ENCODE data around the gene TMEM132C.

TMEM132C gene

DNA sequence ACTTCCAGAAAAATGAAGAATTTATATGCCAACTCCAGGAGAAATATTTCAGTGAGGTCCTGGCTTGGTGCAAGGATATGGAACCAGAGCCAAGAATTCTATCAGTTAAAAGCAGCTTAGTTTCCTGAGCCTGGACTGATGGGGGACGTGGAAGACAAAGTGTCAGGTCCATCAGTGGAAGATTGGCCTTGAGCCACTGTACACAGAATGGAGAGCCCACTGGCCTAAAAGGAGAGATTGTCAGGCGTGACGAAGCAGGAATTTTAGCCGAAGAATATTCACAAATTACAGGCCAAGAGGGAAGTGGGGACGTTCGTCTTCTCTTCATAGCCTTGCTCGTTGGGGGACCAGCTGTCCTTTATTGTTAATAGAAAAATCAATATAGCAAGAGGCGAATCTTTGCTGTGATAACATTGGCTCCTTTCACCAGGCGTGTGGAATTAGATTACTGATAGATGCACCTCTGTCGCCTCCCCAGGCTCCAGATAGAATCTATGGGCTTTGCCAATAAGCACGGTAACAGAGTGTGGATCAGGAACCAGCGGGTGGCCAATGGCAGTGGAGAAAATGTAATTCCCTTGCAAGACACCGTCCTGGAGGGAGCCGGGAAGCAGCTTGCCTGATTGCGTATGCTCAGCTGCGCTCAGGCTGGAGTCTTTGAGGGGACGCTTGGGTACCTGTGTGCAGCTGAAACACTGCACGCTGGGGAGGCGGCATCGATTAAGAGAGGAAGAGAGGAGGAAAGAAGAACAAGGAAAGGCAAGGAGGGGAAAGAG, 56.4 kb downstream of the TMEM132C start:
- no peak for DNase-seq (ENCODE audit: insufficient read length)
- no peak for TF ChIP-seq TAF1 (IDR thresholded peaks at IDR 0.05; ENCODE audit: borderline replicate concordance, low read depth, low read length)
- no peak for TF ChIP-seq POLR2AphosphoS5 (IDR thresholded peaks at IDR 0.05; ENCODE audit: low read depth, low read length)
- TF ChIP-seq POLR2A (IDR thresholded peaks at IDR 0.05; ENCODE audit: low read depth, low read length), result no peak
- no peak for FAIRE-seq

- no peak for TF ChIP-seq POLR2A (IDR thresholded peaks at IDR 0.05; ENCODE audit: low read depth, low read length)
- TF ChIP-seq TAF1 (IDR thresholded peaks at IDR 0.05; ENCODE audit: borderline replicate concordance, low read depth, low read length), result no peak
- no peak for TF ChIP-seq POLR2AphosphoS5 (IDR thresholded peaks at IDR 0.05; ENCODE audit: low read depth, low read length)
- DNase-seq (ENCODE audit: insufficient read length), result no peak
- FAIRE-seq, result no peak
Observed at GRCh38 chr12:128325646-128326045, 58.7 kb downstream of the TMEM132C start.

DNA sequence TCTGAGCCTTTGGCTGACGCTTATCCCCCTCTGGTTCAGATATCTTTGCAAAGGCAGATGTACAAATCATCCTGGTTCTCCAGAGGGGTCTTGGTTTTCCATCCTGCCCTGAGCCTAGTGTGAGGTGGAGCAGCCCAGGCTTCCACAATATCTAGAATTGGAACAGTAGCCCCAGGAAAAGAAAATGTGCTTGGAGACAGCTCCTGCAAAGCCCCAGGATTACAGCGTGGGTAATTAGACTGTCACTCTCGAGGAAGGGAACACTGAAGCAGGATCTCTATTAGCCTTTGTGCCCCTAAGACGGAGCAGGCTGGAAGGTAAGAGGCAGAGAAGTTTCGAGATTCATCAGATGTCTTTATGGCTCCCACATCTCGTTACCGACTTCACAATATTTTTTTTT, 59.4 kb downstream of the TMEM132C start:
- TF ChIP-seq POLR2A (IDR thresholded peaks at IDR 0.05; ENCODE audit: low read depth, low read length) (no peak), TAF1 (IDR thresholded peaks at IDR 0.05; ENCODE audit: borderline replicate concordance, low read depth, low read length) (no peak), POLR2AphosphoS5 (IDR thresholded peaks at IDR 0.05; ENCODE audit: low read depth, low read length) (no peak)
- DNase-seq (ENCODE audit: insufficient read length), result no peak

DNA sequence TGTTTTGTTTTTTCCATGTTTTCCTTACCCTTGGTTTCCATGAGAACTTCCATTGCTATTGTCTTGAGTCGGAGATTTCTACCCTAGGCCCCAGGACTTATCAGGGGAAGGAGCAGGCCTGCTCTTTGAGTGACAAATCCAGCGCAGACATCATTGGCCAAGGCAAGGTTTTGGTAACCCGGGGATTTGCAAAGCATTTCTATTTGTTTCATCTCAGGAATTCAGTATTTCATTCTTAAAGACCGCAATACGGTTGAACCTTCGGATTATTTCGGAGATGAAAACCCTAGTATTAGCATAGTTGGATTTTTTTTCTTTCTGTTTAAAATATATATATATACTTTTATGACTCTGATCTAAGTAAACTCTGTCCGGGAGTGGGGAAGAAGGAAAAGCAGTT, 62.0 kb downstream of the TMEM132C start:
- FAIRE-seq, result no peak
- no peak for DNase-seq (ENCODE audit: insufficient read length)

More for the DNA sequence above, 59.4 kb downstream of the TMEM132C start:
- no peak for FAIRE-seq

GRCh38 chr12:128336204-128337070, 69.5 kb downstream of the TMEM132C start:
- FAIRE-seq, result no peak
- TF ChIP-seq POLR2A (IDR thresholded peaks at IDR 0.05; ENCODE audit: low read depth, low read length) (no peak), TAF1 (IDR thresholded peaks at IDR 0.05; ENCODE audit: borderline replicate concordance, low read depth, low read length) (no peak), POLR2AphosphoS5 (IDR thresholded peaks at IDR 0.05; ENCODE audit: low read depth, low read length) (no peak)
- DNase-seq (ENCODE audit: insufficient read length), result no peak

More for the DNA sequence above, 62.0 kb downstream of the TMEM132C start:
- no peak for TF ChIP-seq POLR2A (IDR thresholded peaks at IDR 0.05; ENCODE audit: low read depth, low read length)
- TF ChIP-seq TAF1 (IDR thresholded peaks at IDR 0.05; ENCODE audit: borderline replicate concordance, low read depth, low read length), result no peak
- TF ChIP-seq POLR2AphosphoS5 (IDR thresholded peaks at IDR 0.05; ENCODE audit: low read depth, low read length), result no peak

- DNase-seq (ENCODE audit: insufficient read length), result no peak
- TF ChIP-seq POLR2A (IDR thresholded peaks at IDR 0.05; ENCODE audit: low read depth, low read length) (no peak), TAF1 (IDR thresholded peaks at IDR 0.05; ENCODE audit: borderline replicate concordance, low read depth, low read length) (no peak), POLR2AphosphoS5 (IDR thresholded peaks at IDR 0.05; ENCODE audit: low read depth, low read length) (no peak)
- no peak for FAIRE-seq
Observed at GRCh38 chr12:128337071-128337345, 70.0 kb downstream of the TMEM132C start.

- TF ChIP-seq POLR2AphosphoS5 (IDR thresholded peaks at IDR 0.05; ENCODE audit: low read depth, low read length) (no peak), POLR2A (IDR thresholded peaks at IDR 0.05; ENCODE audit: low read depth, low read length) (no peak), TAF1 (IDR thresholded peaks at IDR 0.05; ENCODE audit: borderline replicate concordance, low read depth, low read length) (no peak)
- DNase-seq (ENCODE audit: insufficient read length) (no peak), FAIRE-seq (no peak)
Observed at GRCh38 chr12:128337431-128338170, 70.6 kb downstream of the TMEM132C start.

DNA sequence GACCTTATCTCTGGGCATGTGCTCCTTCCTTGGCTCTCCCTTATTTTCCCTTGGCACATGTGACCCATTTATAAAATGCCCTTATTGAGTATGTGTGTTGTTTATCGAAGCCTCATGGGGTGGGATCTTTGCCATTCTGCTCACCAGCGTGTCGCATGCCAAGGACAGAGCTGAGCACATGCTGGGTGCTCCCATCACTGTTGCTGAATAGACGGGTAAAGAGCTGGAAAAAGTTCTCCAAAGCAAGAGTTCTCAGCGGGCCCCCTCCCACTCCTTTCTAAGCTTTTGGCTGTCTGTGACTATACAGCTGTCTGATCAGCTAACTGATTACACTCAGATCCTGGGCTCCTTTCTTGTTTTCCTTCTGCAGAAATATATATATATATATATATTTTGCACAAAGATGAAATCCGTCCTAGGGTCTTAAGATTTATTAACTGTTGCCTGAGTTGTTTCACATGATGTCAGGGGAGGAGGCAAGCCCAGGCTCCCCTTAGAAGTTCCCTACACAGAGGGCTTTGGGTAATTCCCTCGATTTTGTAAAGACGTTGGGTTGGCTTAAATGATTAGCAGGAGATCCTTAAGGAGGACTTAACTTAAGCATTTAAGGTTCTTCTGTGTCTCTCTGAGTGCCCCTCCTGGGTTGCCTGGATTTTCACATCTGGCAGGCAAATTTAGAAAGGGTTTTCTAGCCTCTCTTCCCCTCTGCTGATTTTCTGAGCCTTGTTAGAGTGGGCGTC, 71.6 kb downstream of the TMEM132C start:
- TF ChIP-seq POLR2AphosphoS5 (IDR thresholded peaks at IDR 0.05; ENCODE audit: low read depth, low read length), result no peak
- no peak for TF ChIP-seq TAF1 (IDR thresholded peaks at IDR 0.05; ENCODE audit: borderline replicate concordance, low read depth, low read length)
- TF ChIP-seq POLR2A (IDR thresholded peaks at IDR 0.05; ENCODE audit: low read depth, low read length), result no peak
- FAIRE-seq (no peak), DNase-seq (ENCODE audit: insufficient read length) (no peak)

GRCh38 chr12:128339126-128339520, 72.2 kb downstream of the TMEM132C start:
- FAIRE-seq (no peak), DNase-seq (ENCODE audit: insufficient read length) (no peak)
- TF ChIP-seq POLR2A (IDR thresholded peaks at IDR 0.05; ENCODE audit: low read depth, low read length), result no peak
- no peak for TF ChIP-seq POLR2AphosphoS5 (IDR thresholded peaks at IDR 0.05; ENCODE audit: low read depth, low read length)
- TF ChIP-seq TAF1 (IDR thresholded peaks at IDR 0.05; ENCODE audit: borderline replicate concordance, low read depth, low read length), result no peak

DNA sequence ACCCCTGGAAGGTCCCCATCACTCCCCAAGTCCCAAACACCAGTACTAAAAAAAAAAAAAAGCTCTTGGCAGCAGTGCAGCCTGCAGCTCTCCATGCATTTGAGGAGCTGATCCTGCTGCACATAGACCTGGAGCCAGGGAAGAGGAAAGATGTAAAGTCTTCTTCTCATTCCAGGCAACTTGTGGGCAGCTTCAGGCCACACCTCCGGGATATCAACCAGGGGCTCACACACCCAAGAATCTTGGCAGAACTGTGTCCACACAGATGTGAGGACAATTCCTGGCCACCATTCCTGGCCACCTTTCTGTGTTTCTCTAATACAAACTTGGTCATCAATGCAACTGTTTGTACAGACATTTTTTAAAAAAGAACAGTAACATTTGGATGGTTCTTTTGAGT, 72.7 kb downstream of the TMEM132C start:
- no peak for TF ChIP-seq POLR2AphosphoS5 (IDR thresholded peaks at IDR 0.05; ENCODE audit: low read depth, low read length)
- no peak for TF ChIP-seq POLR2A (IDR thresholded peaks at IDR 0.05; ENCODE audit: low read depth, low read length)
- no peak for TF ChIP-seq TAF1 (IDR thresholded peaks at IDR 0.05; ENCODE audit: borderline replicate concordance, low read depth, low read length)
- no peak for FAIRE-seq

DNA sequence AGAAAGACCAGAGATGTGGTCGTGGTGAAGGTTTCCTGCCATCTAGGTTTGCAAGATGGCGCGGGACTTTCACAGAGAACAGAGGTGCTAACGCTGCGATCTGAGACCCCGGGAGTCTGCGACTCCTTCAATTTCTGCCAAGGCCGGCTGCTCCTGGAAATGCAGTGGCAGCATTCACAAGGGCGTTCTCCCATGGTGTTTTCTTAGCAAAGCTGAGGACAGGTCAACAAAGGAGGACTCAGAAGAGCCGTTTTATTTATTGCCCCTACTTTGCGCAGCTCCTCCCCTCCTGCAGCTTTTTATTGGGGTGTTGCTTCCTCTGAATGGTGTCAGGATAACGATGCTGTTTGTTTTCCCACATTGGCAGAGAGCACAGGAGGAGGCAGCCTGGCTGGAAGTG, 86.3 kb downstream of the TMEM132C start:
- DNase-seq (ENCODE audit: insufficient read length), result no peak
- TF ChIP-seq POLR2A (IDR thresholded peaks at IDR 0.05; ENCODE audit: low read depth, low read length) (no peak), TAF1 (IDR thresholded peaks at IDR 0.05; ENCODE audit: borderline replicate concordance, low read depth, low read length) (no peak), POLR2AphosphoS5 (IDR thresholded peaks at IDR 0.05; ENCODE audit: low read depth, low read length) (no peak)
- FAIRE-seq, result no peak

More for the DNA sequence above, 72.7 kb downstream of the TMEM132C start:
- DNase-seq (ENCODE audit: insufficient read length), result no peak
